Inferior parietal cortex (tissue), 1 donor: ENCODE results near the gene NCOA7.
"Not testable (repeated sequence)": the region's sequence is repeated elsewhere in the genome, so short reads cannot be mapped to it uniquely, and the experiment has no call there.

ENCODE experiments used
- DNase-seq: peaks from one replicate; pipeline ENCODE4 v3.0.0-alpha.2; 2016; ENCODE audit errors: extremely low spot score

The NCOA7 gene

GRCh38 chr6:125841356-125842090 is 50.8 kb downstream of the NCOA7 start:
- no peak for DNase-seq

DNA sequence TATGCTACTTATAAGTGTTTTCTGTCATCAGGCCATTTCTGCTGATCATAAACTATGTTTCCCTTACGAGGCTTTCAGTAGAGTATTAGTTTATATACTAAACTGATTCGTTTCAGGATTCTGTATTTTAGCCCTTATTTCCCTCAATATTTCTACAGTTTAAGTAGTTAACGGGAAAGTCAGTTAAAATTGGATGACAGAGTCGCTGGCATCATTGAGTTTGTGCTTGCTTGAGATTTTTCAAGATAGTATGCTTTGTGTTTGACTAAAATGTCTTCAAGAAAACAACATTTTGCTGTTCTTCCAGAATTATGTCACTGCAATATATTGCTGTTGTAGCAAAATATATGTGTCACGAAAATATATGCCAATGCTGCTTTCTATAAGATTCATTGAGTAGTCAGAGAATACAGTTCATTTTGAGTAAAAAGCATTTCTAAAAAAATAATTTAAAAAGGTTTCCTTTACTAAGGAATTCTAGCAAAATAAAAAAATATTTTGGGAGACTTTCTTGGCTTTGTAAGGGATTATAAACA is 51.4 kb downstream of the NCOA7 start:
- DNase-seq, result no peak

GRCh38 chr6:125843593-125843992 is 52.8 kb downstream of the NCOA7 start:
- DNase-seq, result no peak

DNA sequence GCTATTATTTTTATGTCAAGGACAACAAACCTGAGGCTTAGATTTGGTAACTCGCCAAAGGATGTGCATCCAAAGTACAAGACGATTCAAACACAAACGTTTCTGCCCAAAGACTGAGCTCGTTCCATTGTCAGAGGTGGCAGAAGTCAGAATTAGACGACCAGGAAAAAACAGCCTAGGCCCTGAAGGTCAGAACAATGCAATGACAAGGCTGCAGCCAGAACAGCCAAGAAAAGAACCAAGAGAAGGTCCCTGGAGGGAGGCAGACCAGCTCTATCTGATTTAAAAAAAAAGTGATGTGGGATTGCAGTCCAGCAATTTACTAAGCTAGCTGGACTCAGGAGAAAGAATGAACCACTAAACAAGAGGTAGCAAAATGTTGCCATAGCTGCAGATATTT is 54.2 kb downstream of the NCOA7 start:
- DNase-seq, result no peak

GRCh38 chr6:125846292-125847024 is 55.7 kb downstream of the NCOA7 start:
- DNase-seq, result no peak

- DNase-seq, result not testable (repeated sequence)
These were observed 57.5 kb downstream of the NCOA7 start for GRCh38 chr6:125848286-125848685.

DNA sequence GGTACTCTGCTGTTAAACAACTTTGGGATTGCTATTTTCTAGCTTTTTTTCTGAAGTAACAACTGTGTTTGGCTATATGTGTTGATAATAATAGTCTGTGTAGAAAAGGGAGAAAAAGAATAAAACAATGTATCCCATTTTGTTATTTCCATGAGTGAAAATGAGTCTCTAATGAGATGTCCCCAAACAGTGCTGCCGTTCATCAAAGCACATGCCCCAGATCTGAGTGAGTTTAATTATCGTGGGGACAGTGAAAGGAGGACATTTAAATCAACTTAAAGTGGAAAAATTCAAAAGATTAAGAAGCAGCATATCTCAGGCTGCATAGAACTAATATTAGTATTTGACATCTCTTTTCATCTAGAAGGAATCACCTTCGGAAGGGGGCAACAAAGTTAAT is 59.6 kb downstream of the NCOA7 start:
- no peak for DNase-seq

DNA sequence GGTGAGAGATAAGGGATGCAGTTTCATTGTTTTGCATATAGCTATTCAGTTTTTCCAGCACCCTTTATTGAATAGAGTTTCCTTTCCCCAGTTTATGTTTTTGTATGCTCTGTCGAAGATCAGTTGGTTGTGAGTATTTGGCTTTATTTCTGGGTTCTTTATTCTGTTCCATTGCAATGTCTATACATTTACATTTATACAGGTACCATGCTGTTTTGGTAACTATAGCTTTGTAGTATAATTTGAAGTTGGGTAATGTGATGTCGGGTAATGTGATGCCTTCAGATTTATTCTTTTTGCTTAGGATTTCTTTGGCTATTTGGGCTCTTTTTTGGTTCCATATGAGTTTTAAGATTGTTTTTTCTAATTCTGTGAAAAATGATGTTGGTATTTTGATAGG is 61.8 kb downstream of the NCOA7 start:
- DNase-seq, result no peak

- DNase-seq, result no peak
These were observed 62.4 kb downstream of the NCOA7 start for GRCh38 chr6:125853168-125853567.

DNA sequence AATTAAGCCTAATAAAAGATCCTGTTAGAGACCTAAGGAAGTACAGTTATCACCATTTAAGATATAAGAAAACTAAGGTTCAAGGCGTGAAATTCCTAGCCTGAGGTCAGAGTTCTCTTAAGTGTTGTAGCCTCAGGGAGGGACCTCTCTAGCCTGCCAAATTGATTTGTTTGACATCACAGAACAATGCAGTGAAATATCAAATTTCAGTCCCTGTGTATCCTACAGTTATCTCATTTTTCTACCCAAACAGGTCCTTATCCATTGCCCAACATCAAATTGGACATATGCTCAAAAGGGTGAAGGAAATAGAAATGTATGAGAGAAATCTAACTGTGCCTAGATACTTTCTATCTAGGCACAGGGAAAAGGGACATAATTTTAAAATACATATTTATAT is 63.0 kb downstream of the NCOA7 start:
- no peak for DNase-seq

GRCh38 chr6:125854355-125854754 is 63.6 kb downstream of the NCOA7 start:
- DNase-seq, result no peak

DNA sequence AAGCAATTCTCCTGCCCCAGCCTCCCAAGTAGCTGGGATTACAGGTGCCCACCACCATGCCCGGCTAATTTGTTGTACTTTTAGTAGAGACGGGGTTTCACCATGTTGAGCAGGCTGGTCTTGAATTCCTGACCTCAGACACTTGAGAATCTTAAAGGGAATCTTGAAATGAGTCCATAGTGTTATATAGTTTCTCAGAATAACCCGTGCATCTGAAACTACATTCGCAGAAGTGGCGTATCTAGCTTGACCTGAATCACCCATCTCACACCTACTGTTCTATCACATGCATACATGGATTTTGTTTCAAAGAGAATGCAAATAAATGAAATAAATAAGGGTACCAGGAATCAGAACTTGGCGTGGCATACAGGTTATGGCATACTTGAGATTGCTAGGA is 65.0 kb downstream of the NCOA7 start:
- no peak for DNase-seq

- DNase-seq, result no peak
These were observed 67.1 kb downstream of the NCOA7 start for GRCh38 chr6:125857846-125858245.

DNA sequence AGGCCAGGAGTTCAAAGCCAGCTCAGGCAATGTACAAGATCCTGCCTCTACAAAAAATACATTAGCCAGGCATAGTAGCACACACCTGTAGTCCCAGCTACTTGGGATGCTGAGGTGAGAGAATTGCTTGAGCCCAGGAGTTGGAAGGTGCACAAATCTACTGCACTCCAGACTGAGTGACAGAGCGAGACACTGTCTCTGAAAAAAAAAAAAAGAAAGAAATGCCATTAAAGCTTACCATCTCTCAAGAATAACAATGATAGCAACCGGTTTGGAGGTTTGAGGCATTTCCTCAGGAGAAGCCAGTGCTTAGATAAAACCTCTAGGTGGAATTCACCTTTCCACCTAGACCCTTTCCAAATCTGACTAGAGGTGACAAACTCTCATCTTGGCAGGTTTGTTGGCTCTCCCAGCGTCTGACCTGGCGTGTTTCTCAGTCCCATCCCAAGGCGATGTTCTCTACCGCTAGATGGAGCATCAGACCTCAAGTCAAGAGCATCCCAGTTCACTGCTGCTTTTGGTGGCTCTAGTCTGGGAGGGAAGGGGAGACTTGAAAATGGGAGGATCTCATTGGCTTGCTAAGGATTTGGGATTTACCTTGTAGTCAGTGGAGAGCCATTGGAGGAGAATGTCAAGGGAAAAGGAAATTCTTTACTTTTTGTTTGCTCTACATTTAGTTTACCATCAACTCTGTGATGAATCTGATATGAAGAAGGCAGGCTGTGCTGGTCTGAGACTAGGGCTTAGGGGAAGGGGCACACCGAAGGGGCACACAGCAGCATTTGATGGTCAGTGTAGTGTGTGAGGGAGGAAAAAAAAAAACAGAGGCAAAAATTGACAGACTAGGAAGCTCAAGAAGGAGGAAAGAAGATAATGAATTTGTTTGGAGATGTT is 67.9 kb downstream of the NCOA7 start:
- peak; percentile 80 for DNase-seq

- no peak for DNase-seq
These were observed 69.0 kb downstream of the NCOA7 start for GRCh38 chr6:125859727-125860126.

- DNase-seq, result no peak
These were observed 72.3 kb downstream of the NCOA7 start for GRCh38 chr6:125863023-125863422.

DNA sequence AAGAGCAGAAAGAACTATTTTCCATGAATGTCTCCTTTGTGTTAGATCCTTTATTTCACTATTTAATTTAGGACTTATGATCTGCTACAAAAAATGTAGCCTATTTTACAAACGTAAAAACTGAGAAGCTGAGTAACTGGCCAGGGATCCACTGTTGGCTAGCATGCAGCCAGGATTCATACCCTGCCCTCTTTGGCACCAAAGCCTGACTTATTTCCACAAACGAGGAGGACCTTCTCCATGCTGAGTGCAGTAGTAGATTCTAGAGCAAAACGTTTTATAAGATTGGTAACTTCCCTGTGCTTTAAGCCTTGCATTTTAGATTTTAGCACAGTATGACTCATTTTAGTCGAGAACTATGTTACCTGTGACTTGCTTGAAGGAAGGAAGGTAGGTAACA is 74.3 kb downstream of the NCOA7 start:
- DNase-seq, result no peak

- DNase-seq, result no peak
These were observed 75.7 kb downstream of the NCOA7 start for GRCh38 chr6:125866433-125866832.

DNA sequence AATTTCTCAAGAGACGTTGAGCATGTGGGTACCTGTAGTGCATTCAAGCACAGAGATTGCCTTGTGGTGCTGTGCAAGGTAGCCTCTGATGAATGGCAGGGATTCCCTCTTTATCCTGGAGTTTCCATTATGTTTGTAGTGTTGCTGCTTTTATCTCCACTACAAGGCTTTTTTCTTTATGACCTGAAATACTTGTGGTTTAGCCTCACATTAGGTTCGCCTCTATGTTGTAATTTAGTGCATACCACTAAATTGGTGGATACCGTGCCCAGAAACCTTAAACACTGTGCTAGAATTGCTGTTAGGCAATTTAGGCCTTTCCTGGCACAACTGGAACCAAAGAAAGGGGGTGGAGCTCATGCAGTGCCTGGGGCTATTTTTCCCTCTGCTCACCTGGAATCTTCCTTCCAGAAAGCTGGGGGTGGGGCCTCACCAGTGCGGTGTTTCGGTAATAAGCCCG is 76.8 kb downstream of the NCOA7 start:
- DNase-seq, result no peak

GRCh38 chr6:125868252-125868651 is 77.5 kb downstream of the NCOA7 start:
- no peak for DNase-seq

- DNase-seq, result no peak
These were observed 78.1 kb downstream of the NCOA7 start for GRCh38 chr6:125868678-125869395.
